ENCODE measurements around the gene CREB3L1. TPM values are rescaled to one million over a fixed set of nuclear protein-coding genes. Genes with fewer than 3 reads are reported as not detected.
"Not testable (repeated sequence)": the region's sequence is repeated elsewhere in the genome, so short reads cannot be mapped to it uniquely, and the experiment has no call there.

CREB3L1 gene
- total RNA-seq, 4 donors from 2014 or later: 35.8 to 50.7 (median 41.6) TPM

- Histone ChIP-seq H3K36me3 (no peaks in the 10 kb centered on the region), H3K4me1 (no peaks in the 10 kb centered on the region), H3K9me3 (no peaks in the 10 kb centered on the region), H3K27me3 (no peaks in the 10 kb centered on the region), H3K27ac (no peak overlapping the region), H3K4me3 (no peak overlapping the region)
- WGBS, 2 donors (ENCODE audit: low coverage in 1 of 2): 65 to 70% methylated on average over 3 to 7 of the region's 7 CpGs
- no peak for TF ChIP-seq EP300 (IDR thresholded peaks at IDR 0.05; ENCODE audit: low read depth)
- no peak for TF ChIP-seq CTCF (IDR thresholded peaks at IDR 0.05)
- in situ Hi-C loops (cut with MboI; ENCODE audit: low pct_ligation_motif_present in 1 of 4, low pct_unique_long_range_greater_than_20kb in 1 of 4, low sequenced_read_pairs in 3 of 4) (loop anchor here in 1 of 4 donors (25.0 kb wide), 1 partner anchor 166 kb away; no protein-coding TSS in a partner anchor), intact Hi-C loops (cut with DNase I; ENCODE audit: low total_unique reads) (no loop called here)
- no peak for DNase-seq
These were observed 25.4 kb downstream of the CREB3L1 start for GRCh38 chr11:46302866-46303265.

GRCh38 chr11:46304036-46304435 lies 26.6 kb downstream of the CREB3L1 start:
- DNase-seq; H3K27ac ChIP-seq; H3K9me3 ChIP-seq; H3K27me3 ChIP-seq; H3K4me3 ChIP-seq; H3K36me3 ChIP-seq; intact Hi-C loops (cut with DNase I; ENCODE audit: low total_unique reads); H3K4me1 ChIP-seq: not testable (repeated sequence)
- in situ Hi-C loops (cut with MboI; ENCODE audit: low pct_ligation_motif_present in 1 of 4, low pct_unique_long_range_greater_than_20kb in 1 of 4, low sequenced_read_pairs in 3 of 4): loop anchor here in 1 of 4 donors (25.0 kb wide), 1 partner anchor 167 kb away; no protein-coding TSS in a partner anchor
- 89 to 95% methylated on average over 4 to 12 of the region's 12 CpGs for WGBS, 2 donors (ENCODE audit: low coverage in 1 of 2)

GRCh38 chr11:46304605-46305179 lies 27.2 kb downstream of the CREB3L1 start:
- H3K4me1 ChIP-seq: peaks cover 0 to 7% (median 0%) of the 10 kb centered on the region in 4 donors
- H3K36me3 ChIP-seq: no peaks in the 10 kb centered on the region
- 89% methylated on average over 3 to 10 of the region's 10 CpGs for WGBS, 2 donors (ENCODE audit: low coverage in 1 of 2)
- TF ChIP-seq EP300 (IDR thresholded peaks at IDR 0.05; ENCODE audit: low read depth) (no peak), POLR2A (IDR thresholded peaks at IDR 0.05) (no peak), CTCF (IDR thresholded peaks at IDR 0.05) (no peak), POLR2AphosphoS5 (IDR thresholded peaks at IDR 0.05) (no peak)
- in situ Hi-C loops (cut with MboI; ENCODE audit: low pct_ligation_motif_present in 1 of 4, low pct_unique_long_range_greater_than_20kb in 1 of 4, low sequenced_read_pairs in 3 of 4): loop anchor here in 1 of 4 donors (25.0 kb wide), 1 partner anchor 167 kb away; no protein-coding TSS in a partner anchor
- H3K9me3 ChIP-seq: no peaks in the 10 kb centered on the region
- no peak overlapping the region for H3K27ac ChIP-seq
- intact Hi-C loops (cut with DNase I; ENCODE audit: low total_unique reads): loop anchor here (5.0 kb wide), 1 partner anchor 1157 kb away; the partner anchor contains the start of gene PRDM11
- H3K27me3 ChIP-seq: no peaks in the 10 kb centered on the region
- H3K4me3 ChIP-seq: no peak overlapping the region
- no peak for DNase-seq

GRCh38 chr11:46305295-46305694 lies 27.8 kb downstream of the CREB3L1 start:
- in situ Hi-C loops (cut with MboI; ENCODE audit: low pct_ligation_motif_present in 1 of 4, low pct_unique_long_range_greater_than_20kb in 1 of 4, low sequenced_read_pairs in 3 of 4): loop anchor here in 1 of 4 donors (25.0 kb wide), 1 partner anchor 168 kb away; no protein-coding TSS in a partner anchor
- no peak overlapping the region for H3K27ac ChIP-seq
- H3K4me3 ChIP-seq: no peak overlapping the region
- no peaks in the 10 kb centered on the region for H3K9me3 ChIP-seq
- H3K4me1 ChIP-seq: peaks cover 0 to 7% (median 0%) of the 10 kb centered on the region in 4 donors
- DNase-seq: no peak
- no peak for TF ChIP-seq POLR2AphosphoS5 (IDR thresholded peaks at IDR 0.05)
- no peak for TF ChIP-seq EP300 (IDR thresholded peaks at IDR 0.05; ENCODE audit: low read depth)
- TF ChIP-seq CTCF (IDR thresholded peaks at IDR 0.05): no peak
- TF ChIP-seq POLR2A (IDR thresholded peaks at IDR 0.05): no peak
- 43 to 74% methylated on average over 4 to 6 of the region's 6 CpGs for WGBS, 2 donors (ENCODE audit: low coverage in 1 of 2)
- intact Hi-C loops (cut with DNase I; ENCODE audit: low total_unique reads): loop anchor here (5.0 kb wide), 1 partner anchor 1158 kb away; the partner anchor contains the start of gene PRDM11
- no peaks in the 10 kb centered on the region for H3K36me3 ChIP-seq
- no peaks in the 10 kb centered on the region for H3K27me3 ChIP-seq

Data from transverse colon (tissue), 4 donors.